NCI-H345 treated with DMSO at 0.1 percent for 48 hours (cell line): Measurements from ENCODE around the gene C11orf24.
A peak's percentile ranks its signal among the peaks of the same experiment; 100 is the strongest.

Experiments
- DNase-seq: peaks from one replicate; lab custom pipeline; 2025; ENCODE audit not compliant: unreplicated experiment; lab: John Stamatoyannopoulos, UW

Gene C11orf24

DNA sequence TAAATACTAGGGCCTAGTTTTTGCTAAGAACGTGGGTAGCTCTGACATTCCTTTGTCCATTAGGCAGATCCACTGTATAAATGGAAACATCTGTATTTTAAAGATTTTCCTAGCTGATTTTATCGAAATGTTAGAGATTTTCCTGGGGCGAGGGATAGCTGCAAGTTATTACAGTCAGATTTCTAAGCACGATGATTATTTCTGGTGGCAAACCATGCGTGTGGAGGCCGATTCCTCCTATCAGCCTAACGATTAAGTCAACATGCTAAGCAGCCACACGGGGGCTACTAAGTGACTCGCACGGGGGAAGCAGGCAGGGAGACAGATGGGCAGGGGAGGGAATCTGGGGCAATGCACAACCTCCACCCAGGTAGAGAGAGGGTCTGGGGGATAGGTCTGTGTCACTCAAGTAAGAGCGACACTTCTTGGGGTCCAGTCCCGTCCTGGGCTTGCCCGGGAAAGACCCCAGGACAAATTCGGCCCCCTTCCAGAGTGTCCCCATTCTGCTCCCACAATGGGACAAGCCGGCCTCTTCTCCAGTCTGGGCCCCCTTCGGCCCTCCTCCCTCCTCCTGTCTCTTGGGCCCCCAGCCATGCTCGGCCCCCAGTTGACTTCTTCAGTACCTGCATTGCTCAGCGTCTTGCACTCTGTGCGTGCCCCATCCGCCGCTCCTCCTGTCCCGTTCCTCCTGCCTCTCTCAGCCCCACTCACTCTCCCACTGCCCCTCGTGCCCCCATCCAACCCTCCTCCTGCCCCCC, 571 bp downstream of the C11orf24 start:
- peak; percentile 47 for DNase-seq

DNA sequence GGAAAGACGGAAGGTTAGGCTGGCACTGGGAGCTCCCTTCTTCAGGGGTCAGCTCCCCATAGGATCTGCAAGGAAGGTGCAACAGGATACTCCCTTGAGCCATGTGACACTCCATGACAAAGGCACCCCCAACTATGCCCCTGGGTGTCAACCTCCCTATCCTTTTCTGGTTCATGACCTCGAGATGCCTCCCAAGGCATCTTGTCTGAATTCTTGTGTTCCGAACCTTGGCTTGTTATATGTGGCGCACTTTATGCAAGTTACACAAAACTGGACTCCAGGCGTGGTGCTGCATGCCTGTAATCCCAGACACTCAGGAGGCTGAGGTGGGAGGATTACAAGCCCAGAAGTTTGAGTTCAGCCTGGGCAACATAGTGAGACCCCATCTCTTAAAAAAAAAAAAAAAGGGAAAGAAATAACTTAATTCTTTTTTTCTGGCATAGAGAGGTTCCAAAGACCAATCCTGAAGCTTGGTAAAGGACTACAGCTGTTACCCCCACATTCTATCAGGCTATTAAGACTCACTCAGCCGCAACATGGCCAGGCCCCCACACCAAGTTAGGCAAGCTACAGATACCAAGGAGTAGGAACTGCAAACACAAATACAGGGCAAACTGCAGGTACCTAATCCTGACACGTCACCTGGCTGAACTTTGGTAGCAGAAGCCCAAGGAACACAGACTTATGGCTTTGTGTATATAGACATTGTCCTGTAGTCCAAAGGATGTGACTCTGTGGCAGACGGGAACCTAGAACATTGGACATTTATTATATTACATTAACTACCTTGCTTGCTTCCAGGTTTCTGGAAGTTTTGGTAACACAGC, 1.4 kb downstream of the C11orf24 start:
- DNase-seq = no peak

DNA sequence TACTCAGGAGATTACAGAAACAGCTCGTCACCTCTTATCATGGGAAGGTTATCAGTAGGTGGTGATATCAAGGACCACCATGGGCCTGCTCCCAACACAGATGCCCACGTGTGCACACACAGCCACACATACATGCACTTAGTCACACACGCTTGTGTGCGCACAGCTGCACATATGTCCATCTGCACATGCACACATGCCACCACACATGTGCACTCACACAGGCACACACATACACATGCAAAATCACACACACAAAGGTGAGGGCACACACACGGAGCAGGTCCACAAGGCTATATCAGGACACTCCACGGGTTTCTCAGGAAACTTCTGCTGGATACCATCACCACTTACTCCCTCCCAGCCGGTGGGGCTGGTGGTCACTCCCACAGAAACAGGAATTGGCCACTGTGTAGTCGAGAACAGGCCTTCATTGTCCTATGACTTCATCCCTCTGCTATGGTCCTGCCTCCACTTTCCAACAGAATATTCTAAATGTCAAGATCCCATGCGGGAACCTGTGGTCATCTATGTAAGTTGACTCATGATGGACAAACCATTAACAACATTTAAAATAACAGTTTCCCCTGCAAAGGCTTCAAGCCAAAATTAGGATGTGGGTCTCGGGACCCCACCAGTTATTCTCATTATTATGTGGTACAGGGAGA, 2.2 kb downstream of the C11orf24 start:
- DNase-seq = no peak

DNA sequence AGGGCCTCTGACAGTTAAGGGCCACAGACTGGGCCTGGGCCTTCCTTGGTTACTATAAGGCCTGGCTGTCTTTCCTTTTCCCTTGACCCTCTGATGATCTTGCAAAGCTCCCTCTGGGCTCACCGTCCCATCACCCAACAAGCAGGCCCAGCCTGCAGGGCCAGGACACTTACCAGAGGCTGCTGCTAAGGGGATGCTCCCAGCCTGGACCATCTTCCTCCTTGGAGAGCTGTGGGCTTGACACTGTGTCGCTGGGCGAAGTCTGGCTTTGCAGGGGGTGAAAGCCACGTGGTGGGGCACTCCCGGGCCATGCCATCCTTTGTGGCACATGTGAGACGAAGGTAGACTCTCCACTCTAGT, 3.9 kb downstream of the C11orf24 start:
- no peak for DNase-seq

DNA sequence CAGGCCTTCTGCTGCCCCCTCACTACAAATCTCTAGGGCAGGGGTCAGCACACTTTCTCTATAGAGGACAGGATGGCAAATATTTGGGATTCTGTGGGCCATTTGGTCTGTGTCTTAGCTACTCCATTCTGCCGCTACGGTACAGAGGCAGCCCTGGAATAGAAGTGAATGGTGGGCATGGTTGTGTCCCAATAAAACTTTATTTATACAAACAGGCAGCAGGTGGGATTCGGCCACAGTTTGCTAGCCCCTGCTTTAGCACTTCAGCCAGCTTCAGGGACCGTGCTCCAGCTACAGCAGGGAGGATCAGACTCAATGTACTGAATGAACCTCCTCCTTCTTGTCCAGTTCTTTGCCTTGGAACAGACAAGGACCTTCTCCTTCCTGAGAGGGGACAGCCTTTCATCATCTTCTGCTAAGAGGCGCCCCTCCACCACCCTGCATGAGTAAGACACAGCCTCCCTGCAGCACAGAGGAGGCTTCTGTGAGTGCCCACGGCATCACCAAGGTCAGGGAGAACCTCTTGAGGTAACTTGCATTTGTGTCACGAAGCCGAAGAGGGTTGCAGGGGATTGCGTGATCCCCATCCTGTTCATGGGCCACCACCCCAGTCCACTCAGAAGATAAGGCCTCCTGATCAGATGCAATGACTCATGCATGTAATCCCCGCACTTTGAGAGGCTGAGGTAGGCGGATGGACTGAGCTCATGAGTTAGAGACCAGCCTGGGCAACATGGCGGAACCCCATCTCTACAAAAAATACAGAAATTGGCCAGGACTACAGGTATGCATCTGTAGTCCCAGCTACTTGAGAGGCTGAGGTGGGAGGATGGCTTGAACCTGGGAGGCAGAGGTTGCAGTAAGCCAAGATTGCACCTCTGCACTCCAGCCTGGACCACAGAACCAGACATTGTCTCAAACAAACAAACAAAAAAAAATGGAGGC, 4.6 kb downstream of the C11orf24 start:
- DNase-seq = no peak

DNA sequence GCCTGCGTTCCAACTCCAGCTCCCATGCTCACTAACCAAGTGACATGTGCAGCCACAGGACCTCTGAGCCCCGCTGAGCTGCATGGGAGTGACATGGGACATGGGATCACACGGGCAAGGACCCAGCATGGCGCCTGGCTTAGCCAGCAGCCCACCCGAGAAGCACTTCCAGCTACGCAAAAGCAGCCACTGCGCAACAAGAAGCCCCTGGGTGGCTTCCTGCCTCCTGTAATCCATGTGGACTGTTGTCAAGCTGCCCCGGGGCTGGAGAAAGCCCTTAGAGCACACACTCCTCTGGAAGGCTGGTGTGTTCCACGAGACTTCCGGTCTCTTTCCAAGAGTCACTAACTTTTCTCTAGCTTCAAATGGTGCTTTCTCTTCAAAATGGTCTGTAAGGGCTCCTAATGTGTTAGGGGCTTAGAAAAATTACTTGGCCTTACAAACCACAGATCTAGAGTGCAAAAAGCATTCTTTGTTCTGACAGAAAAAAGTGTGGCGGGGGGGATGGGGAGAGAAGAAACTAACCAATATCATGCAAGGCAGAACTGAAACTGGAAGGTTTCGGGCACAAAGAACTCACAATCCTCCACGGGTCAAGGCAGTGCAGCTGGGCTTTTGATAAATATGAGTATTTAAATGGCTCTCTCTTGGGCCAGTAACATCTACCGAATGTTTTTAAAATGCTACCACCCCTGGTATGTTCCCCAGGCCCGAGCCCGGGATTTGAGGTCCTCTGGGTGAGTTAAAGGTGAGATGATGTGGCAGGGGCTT, 5.5 kb downstream of the C11orf24 start:
- no peak for DNase-seq

DNA sequence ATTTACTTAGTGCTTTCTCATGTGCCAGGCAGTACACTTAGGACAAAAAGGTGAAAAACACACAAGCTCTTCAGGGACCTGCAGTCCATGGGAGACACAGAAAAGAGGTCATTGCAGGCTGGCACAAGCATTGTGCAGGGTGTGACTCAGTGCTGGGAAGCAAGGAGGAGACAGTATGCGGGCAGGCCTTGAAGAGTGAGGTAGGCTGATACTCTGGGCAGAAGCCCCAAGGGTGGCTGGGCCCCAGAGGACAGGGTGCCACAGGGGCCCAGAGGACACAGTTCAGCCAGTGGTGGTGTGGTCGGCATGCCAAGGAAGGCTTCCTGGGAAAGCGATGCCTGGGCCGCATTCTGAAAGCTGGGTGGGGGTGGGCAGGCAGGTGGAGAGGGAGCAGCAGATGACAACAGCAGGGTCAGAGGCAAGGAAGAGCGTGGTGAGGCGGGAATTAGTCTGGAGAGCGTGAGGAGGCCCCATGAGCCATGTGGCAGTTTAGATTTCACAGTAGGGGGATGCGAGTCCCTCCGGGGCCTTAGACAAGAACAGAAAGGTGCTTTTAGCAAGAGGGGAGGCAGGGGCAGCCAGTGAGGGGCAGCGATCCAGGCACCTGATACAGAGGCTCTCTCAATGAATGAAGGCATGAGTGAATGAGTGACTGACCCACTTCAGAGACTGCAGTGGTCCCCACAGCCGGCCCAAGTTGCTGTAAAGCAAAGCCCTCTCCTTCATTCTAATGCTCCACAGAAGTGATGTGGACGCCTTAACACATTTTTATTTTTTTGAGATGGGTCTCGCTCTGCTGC, 6.8 kb downstream of the C11orf24 start:
- no peak for DNase-seq

DNA sequence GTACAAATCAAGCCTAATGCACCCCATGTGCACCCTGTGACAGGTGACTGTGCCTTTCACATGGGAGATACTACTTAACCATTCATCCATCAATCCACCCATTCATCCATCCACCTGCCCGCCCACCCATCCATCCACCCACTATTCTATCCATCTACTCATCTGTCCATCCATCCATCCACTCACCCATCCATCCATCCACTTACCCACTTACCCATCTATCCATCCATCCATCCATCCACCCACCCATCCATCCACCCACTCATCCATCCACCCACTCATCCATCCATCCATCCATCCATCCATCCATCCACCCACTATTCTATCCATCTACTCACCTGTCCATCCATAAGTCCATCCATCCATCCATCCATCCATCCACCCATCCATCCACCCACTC, 7.5 kb downstream of the C11orf24 start:
- DNase-seq = no peak

DNA sequence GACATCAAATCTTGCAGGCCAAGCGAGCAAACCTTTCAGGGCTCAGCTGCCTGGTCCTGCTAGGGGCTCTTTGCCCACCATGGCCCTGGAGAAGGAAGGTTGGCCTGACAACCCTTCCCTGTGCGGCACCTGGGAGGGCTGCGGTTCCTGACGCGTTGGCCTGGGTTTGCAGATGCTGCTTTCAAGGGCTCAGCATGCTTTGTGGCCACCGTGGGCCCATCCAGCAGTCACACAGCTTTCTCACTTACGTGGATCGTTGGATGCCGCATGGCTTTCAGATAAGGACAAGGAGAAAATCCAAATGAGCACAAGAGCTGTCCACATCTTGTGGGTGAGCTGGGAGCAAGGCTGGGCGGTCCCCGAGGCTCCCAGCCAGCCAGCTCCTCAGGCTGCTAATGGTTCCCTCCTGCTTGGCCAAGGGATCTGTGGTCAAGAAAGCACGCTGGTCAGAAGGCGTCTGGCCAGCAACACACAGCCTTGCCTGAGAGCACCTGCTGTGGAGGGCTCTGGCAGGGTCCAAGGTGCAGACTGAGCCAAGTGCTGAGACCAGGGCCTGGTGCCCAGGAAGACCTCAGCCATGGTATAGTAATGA, 8.2 kb downstream of the C11orf24 start:
- no peak for DNase-seq

DNA sequence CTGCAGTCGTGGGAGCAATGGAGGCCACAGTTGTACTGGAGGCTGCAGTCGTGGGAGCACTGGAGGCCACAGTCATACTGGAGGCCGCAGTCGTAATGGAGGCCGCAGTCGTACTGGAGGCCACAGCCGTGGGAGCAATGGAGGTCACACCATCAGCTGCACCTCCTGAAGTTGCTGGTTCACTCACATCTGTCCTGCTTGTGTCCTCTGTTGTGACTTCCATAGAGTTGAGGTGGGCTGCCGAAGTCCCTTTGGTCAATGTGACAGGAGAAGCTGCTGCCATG, 9.3 kb downstream of the C11orf24 start:
- DNase-seq = no peak

DNA sequence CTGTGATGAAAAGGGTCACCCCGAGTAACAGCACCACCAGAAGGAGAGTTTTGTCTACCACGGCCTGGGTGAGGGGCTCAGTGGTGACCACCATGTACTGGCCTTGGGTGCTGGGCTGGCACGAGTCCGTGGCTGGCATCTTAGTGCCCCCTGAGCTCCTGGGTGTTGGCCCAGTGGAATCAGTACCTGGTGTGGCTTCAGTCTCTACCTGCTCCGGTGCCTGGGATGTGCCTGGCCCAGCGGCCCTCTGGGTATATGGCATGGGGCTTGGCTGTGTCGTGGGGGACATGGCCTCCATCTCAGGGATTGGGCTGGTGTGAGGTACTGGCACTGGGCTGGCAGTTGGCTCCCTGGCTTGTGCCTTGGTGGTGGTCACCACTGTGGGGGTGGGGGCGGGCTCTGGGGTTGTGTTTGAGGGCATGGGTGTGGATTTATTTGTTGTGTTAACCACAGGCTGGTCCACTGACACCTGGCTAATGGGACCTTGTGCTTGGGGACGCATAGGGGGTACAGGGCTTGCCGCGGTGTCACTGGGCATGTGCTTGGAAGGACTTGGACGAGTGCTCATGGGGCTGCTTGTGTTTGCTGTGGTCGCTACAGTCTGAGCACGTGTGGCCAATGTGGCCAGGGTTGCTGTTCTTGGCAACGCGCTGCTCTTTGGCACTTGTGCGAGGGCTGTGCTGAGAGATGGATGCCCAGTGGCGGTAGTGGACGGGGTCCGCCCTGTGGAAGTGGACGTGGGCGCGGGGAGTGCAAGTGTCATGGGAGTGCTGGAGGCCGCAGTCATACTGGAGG, 9.8 kb downstream of the C11orf24 start:
- no peak for DNase-seq

DNA sequence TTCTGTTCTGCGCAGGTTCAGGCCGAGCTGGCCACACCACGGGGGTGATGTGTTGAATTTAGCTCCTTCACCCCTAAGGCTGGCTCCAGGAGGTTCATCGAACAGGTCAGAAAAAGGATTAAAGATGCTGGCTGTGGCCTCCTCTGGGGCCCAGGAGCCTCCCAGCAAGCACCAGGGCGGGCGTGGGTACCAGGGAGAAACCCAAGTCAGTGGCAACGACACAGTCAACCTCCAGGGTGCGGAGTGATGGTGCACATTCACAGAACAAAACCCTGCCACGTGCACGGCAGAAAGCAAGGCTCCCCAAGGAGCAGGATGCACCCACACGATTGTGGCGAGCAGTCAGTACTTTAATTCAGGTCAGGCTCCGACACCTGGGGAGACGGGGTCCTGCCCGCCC, 10.8 kb downstream of the C11orf24 start:
- DNase-seq = no peak

DNA sequence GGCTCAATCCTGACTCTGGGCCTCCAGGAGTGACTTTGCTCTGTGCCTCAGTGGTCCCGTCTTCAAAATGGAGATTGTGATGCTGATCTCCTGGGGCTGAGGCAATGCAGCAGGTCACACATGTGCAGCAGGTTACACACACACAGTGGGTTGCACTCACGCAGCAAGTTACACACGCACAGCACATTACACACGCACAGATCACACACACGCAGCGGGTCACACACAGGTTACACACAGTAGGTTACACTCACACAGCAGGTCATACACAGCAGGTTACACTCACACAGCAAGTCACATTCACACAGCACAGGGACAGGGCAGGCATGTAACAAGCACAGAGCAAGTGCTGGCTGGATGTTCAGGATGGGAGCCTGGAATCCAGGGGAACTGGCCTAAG, 11.3 kb downstream of the C11orf24 start:
- DNase-seq = no peak

DNA sequence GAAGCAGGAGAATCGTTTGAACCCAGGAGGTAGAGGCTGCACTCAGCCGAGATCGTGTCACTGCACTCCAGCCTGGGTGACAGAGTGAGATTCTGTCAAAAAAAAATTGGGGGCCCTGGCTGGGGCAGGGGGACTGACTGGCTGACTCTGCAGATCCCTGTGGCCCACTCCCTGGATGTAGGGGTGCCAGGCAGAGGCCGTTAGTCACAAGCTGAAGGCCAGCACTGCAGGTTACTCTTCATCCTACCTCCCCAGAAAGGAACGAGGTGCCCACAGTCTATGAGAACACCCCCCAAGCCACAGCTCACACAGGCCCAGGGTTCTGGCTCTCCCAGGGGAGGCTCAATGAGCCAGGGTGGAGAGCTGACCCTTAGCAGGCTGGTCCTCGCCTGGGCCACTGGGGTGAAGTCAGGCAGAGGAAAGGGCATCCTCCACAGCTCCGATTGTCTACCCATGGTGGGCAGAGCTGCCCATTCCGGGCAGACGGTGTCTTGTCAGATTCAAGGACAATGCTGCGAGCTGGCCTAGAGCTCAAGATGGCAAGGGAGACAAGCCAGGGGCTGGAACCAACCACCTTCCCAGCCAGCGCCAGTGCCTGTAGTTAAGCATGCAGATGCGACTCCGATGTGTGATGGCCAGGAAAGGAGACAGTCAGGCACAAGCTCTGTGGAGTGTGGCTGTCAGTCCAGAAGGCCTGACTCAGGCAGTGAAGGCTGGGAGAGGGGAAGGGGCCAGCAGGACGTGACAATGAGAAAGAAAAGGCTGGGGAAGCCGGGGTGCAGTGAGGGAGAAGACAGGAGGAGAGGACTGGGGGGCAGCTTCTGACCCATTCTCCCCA, 12.4 kb downstream of the C11orf24 start:
- no peak for DNase-seq

DNA sequence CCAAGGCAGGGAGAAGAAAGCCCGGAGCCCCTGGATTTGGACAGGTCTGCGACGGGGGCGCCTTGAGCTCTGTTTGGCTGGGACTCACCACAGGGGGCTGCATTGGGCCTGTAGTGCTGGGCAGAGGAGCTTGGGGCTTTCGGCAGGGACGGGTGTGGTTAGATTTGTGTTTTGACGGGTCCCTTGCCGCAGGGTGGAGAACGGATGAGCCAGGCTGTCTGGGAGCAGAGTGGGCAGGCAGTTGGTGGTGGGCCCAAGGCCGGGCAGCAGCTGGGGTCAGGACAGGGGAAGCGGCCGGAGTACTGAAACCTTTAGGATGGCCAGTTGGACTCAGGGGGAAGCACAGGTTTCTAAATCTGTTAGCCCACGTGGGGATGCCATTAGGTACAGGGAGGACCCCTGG, 13.4 kb downstream of the C11orf24 start:
- DNase-seq = no peak

DNA sequence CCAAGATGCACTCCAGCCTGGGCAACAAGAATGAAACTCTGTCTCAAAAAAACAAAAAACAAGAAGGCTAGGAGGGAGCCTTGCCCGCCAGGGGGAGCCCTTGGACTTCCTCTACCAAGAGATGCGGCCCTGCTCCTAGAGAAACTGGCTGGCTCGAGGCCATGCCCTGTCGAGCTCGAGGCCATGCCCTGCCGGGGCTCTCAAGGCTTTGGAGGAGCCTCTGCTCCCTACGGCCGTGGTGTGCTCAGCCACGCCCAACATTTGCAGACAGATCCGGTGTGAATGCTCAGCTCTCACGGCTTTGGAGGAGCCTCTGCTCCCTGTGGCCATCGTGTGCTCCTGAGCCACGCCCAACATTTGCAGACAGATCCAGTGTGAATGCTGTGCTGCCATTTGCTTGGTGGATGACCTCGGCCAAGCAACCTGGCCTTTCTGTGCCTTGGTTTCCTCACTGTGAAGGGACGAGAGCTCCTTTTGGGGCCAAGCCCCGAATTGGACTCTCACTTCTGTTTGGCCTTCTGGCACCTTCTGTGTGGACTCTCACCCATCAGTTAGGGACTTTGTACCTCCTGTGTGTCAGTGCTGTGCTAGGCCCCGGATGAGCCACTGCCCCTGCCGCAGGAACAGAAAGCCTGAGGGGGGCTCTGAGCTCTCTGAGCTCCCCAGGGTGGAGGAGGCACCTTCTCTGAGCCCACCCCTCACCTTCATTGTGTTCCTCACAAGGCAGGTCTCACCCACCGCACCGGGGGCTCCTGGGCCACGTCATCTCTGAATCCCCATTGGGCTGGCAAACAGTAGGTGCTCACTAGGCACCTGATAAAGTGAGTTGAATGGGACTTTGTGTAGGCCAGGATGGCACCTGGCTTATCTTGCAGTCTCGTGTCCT, 14.1 kb downstream of the C11orf24 start:
- peak; percentile 70 for DNase-seq

DNA sequence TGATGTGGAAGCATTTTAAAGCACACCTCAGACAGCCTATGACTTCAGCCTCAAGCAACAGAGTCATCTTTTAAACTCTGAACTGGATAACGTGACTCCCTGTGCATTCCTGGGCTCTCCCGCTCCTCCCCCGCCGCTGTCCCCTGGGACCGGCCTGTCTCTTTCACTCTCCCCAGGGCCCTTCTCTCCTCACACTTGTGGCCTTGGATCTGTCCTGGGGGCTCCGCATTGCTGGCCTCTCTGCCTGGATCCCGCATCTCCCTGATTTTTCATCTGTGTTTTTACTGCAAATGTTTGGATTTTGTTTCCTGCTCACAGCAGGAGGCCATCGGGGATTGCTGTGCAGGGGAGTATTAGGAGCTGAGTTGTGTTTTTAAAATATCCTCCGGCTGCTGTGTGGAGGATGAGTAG, 15.4 kb downstream of the C11orf24 start:
- no peak for DNase-seq
